Skeletal muscle cell (primary cell): ENCODE data around the gene VSTM2A.

Experiments
- DNase-seq: peaks from one replicate; pipeline ENCODE4 v3.0.0-alpha.2; 2010; ENCODE audit warnings: low read depth
- H3K4me3 ChIP-seq: 2 replicates; pipeline ENCODE4 v1.5.1; 2011; ENCODE audit warnings: low read depth, mild to moderate bottlenecking, control low read depth, low read length, moderate library complexity

VSTM2A gene

DNA sequence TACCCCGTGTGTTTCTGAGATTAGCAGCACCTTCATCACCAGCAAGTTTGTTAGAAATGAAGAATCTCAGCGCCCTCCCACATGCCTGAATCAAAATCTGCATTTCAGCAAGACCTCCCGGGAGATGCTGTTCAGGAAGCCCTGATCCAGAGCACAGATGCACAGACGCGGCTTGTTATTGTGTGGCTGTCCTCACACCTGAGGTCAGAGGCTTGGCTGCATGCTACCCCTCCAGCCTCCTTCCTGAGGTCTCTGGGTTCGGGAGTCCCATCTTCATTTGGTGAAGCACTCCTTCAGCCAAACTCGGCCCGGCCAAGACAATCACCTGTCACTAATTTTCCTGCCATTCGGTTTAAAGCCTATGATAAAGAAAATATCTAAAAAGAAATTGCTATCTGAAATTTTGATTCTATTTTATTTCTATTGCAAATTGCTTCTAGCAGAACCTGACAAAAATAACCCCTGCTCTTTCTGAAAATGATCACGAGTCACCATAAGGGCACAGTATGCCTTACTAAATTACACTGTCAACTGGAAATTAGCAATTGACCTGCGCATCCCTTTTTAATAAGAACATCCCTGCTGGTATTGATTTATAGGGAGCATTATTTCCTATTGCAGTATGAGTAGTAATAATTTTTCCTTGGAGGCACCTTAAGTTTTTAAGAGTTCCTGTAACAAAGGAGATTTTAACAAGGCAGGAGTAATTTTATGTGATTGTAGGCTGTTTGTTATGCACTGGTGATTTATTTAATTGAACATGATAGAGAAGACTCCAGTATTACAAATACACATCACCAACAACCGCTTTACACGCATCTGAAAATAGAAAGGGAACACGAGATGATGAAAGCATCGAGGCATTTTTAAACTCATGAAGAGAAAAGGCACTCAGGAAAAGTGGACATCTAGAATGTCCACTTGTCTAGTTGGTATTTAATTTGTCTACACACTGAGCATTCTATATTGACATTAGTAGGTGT is 49.5 kb downstream of the VSTM2A start:
- H3K4me3 ChIP-seq = no peak overlapping the region
- DNase-seq = no peak

DNA sequence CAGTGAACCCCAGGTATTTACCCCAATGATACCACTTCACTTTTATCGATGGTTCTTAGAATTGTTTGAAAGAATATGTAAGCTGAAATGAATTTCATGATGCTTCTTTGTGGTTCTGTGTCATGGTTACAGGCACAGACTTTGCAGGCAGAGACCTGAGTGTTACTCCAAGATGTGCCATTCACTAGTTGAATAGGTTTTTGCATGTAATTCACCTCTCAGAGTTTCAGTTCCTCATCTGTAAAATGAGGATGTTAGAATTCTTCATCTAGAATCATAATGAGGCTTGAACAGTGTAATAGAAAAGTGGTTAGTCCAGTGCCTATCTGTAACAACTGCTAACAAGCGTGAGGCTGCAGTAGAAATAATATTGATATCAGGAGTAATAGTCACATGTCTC is 54.6 kb downstream of the VSTM2A start:
- H3K4me3 ChIP-seq = no peak overlapping the region
- DNase-seq = no peak

DNA sequence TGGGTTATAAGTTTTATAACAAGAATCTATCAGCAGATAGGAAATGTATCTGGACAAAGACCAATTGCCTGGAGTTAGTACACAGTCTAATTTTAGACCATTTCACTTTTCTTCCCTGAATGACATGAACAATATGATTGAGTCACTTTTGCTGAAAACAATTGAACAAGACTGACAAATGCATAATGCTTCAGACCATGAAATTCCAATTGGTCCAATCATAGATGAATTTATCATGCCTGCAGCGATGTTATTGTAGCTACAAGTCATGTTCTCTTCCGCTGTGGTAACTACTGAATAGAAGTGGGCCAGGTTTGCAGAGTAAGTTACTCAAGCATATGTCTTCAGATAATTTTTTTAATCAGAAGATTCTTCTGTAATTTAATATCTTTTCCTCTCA is 73.4 kb downstream of the VSTM2A start:
- DNase-seq = no peak

More for the DNA sequence above, 73.4 kb downstream of the VSTM2A start:
- H3K4me3 ChIP-seq = no peak overlapping the region
